ENCODE data around the gene SMIM30. TPM values are rescaled to one million over a fixed set of nuclear protein-coding genes. Genes with fewer than 3 reads are reported as not detected.
A peak's percentile ranks its signal among the peaks of the same experiment; 100 is the strongest.

The SMIM30 gene
- total and polyA plus RNA-seq, 12 donors = 44.4 to 145 (median 70.5) TPM

GRCh38 chr7:113094517-113095249 lies 23.7 kb downstream of the SMIM30 start:
- Histone ChIP-seq H3K27ac (no peak overlapping the region), H3K27me3 (no peaks in the 10 kb centered on the region), H3K36me3 (replicated peaks in 1 of 2) (no peaks in the 10 kb centered on the region), H3K9me3 (replicated peaks in 1 of 3) (no peaks in the 10 kb centered on the region), H3K4me3 (no peak overlapping the region), H3K4me1 (replicated peaks in 1 of 2) (peaks cover 0 to 7% of the 10 kb centered on the region in 2 donors)
- 80 to 88% (median 84%) methylated on average over 3 of the region's 3 CpGs for WGBS, 4 donors
- no peak for DNase-seq
- intact Hi-C loops (cut with DNase I) = no loop called here
- TF ChIP-seq POLR2A (IDR thresholded peaks at IDR 0.05) = no peak
- no peak for TF ChIP-seq CTCF (IDR thresholded peaks at IDR 0.05)

- intact Hi-C loops (cut with DNase I) = no loop called here
- no peak for DNase-seq
- Histone ChIP-seq H3K36me3 (replicated peaks in 1 of 2) (no peaks in the 10 kb centered on the region), H3K9me3 (replicated peaks in 1 of 3) (no peaks in the 10 kb centered on the region), H3K4me1 (replicated peaks in 1 of 2) (no peaks in the 10 kb centered on the region), H3K27me3 (no peaks in the 10 kb centered on the region), H3K27ac (no peak overlapping the region), H3K4me3 (no peak overlapping the region)
- 73 to 77% (median 75%) methylated on average over 1 of the region's 1 CpG for WGBS, 4 donors
- TF ChIP-seq POLR2A (IDR thresholded peaks at IDR 0.05) = no peak
- TF ChIP-seq CTCF (IDR thresholded peaks at IDR 0.05) = no peak
Observed at GRCh38 chr7:113093561-113093960, 24.8 kb downstream of the SMIM30 start.

- Histone ChIP-seq H3K4me1 (replicated peaks in 1 of 2) (no peaks in the 10 kb centered on the region), H3K36me3 (replicated peaks in 1 of 2) (no peaks in the 10 kb centered on the region), H3K27ac (no peak overlapping the region), H3K27me3 (no peaks in the 10 kb centered on the region), H3K9me3 (replicated peaks in 1 of 3) (no peaks in the 10 kb centered on the region), H3K4me3 (no peak overlapping the region)
- intact Hi-C loops (cut with DNase I) = no loop called here
- 63 to 86% (median 77%) methylated on average over 1 of the region's 1 CpG for WGBS, 4 donors
- no peak for DNase-seq
- TF ChIP-seq CTCF (IDR thresholded peaks at IDR 0.05) (no peak), POLR2A (IDR thresholded peaks at IDR 0.05) (no peak)
Observed at GRCh38 chr7:113092762-113093161, 25.6 kb downstream of the SMIM30 start.

- no peaks in the 10 kb centered on the region for H3K9me3 ChIP-seq (replicated peaks in 1 of 3)
- 43 to 53% (median 51%) methylated on average over 15 of the region's 15 CpGs for WGBS, 4 donors
- H3K36me3 ChIP-seq (replicated peaks in 1 of 2) = no peaks in the 10 kb centered on the region
- peaks cover 8% of the 10 kb centered on the region for H3K27me3 ChIP-seq
- H3K27ac ChIP-seq = no peak overlapping the region
- no peak for DNase-seq
- peak overlapping the region in 1 of 4 donors; percentile 22 for H3K4me3 ChIP-seq
- TF ChIP-seq POLR2A (IDR thresholded peaks at IDR 0.05) (no peak), CTCF (IDR thresholded peaks at IDR 0.05) (no peak)
- intact Hi-C loops (cut with DNase I) = no loop called here
- peaks cover 0 to 10% of the 10 kb centered on the region in 2 donors for H3K4me1 ChIP-seq (replicated peaks in 1 of 2)
Observed at GRCh38 chr7:113087071-113087998, 31.0 kb downstream of the SMIM30 start.

All from adrenal gland (tissue), 12 donors.